Activated CD8-positive, alpha-beta memory T cell treated with anti-CD3 and anti-CD28 coated beads for 4 hours (primary cell): ENCODE data around the gene ATP8B4.

Experiments used
- DNase-seq, 2 donors: peaks; one replicate each; pipeline ENCODE4 v3.0.0-alpha.2; 2020; ENCODE audit warnings: low read depth in 2 of 2

Gene ATP8B4

GRCh38 chr15:49953421-49953820 lies 165.6 kb downstream of the ATP8B4 start:
- no peak for DNase-seq

- DNase-seq = no peak
Observed at GRCh38 chr15:49946681-49947080, 172.4 kb downstream of the ATP8B4 start.

- no peak for DNase-seq
Observed at GRCh38 chr15:49934487-49934886, 184.5 kb downstream of the ATP8B4 start.

GRCh38 chr15:49927189-49927861 lies 191.7 kb downstream of the ATP8B4 start:
- DNase-seq = no peak

GRCh38 chr15:49926740-49927139 lies 192.3 kb downstream of the ATP8B4 start:
- DNase-seq = no peak

- no peak for DNase-seq
Observed at GRCh38 chr15:49923671-49924070, 195.4 kb downstream of the ATP8B4 start.

- no peak for DNase-seq
Observed at GRCh38 chr15:49919034-49919433, 200.0 kb downstream of the ATP8B4 start.

- DNase-seq = no peak
Observed at GRCh38 chr15:49918121-49918520, 200.9 kb downstream of the ATP8B4 start.

- DNase-seq = no peak
Observed at GRCh38 chr15:49916998-49917397, 202.0 kb downstream of the ATP8B4 start.

GRCh38 chr15:49915822-49916221 lies 203.2 kb downstream of the ATP8B4 start:
- DNase-seq = no peak

- DNase-seq = no peak
Observed at GRCh38 chr15:49908933-49909295, 210.1 kb downstream of the ATP8B4 start.

- no peak for DNase-seq
Observed at GRCh38 chr15:49908236-49908932, 210.6 kb downstream of the ATP8B4 start.

GRCh38 chr15:49906966-49907365 lies 212.1 kb downstream of the ATP8B4 start:
- DNase-seq = no peak

- DNase-seq = no peak
Observed at GRCh38 chr15:49905221-49905620, 213.8 kb downstream of the ATP8B4 start.

GRCh38 chr15:49904296-49904695 lies 214.7 kb downstream of the ATP8B4 start:
- DNase-seq = no peak

- DNase-seq = no peak
Observed at GRCh38 chr15:49902685-49903501, 216.1 kb downstream of the ATP8B4 start.

GRCh38 chr15:49901996-49902684 lies 216.9 kb downstream of the ATP8B4 start:
- no peak for DNase-seq

GRCh38 chr15:49901321-49901720 lies 217.7 kb downstream of the ATP8B4 start:
- no peak for DNase-seq

- DNase-seq = no peak
Observed at GRCh38 chr15:49900903-49901235, 218.2 kb downstream of the ATP8B4 start.

GRCh38 chr15:49900006-49900902 lies 218.8 kb downstream of the ATP8B4 start:
- DNase-seq = no peak

GRCh38 chr15:49898575-49899283 lies 220.3 kb downstream of the ATP8B4 start:
- no peak for DNase-seq
